CD4-positive, alpha-beta T cell treated with Interleukin-4 for 4 hours (primary cell): ENCODE results near the gene RIN1.
"Not testable (repeated sequence)": the region's sequence is repeated elsewhere in the genome, so short reads cannot be mapped to it uniquely, and the experiment has no call there.

ENCODE experiments used
- DNase-seq: peaks from one replicate; pipeline ENCODE4 v3.0.0-alpha.2; 2020

The RIN1 gene

GRCh38 chr11:66360406-66361073 lies 24.3 kb upstream of the RIN1 start:
- no peak for DNase-seq

GRCh38 chr11:66359662-66360087 lies 23.4 kb upstream of the RIN1 start:
- DNase-seq = no peak

GRCh38 chr11:66350560-66351235 lies 14.5 kb upstream of the RIN1 start:
- not testable (repeated sequence) for DNase-seq

- no peak for DNase-seq
These were observed 12.8 kb upstream of the RIN1 start for GRCh38 chr11:66349084-66349386.

GRCh38 chr11:66347425-66348276 lies 11.4 kb upstream of the RIN1 start, which contains the start of gene B4GAT1:
Gene B4GAT1 (minus strand): TSS chr11:66347629. CDS start chr11:66347545, 84 bp downstream.
- DNase-seq = peak; percentile 84

GRCh38 chr11:66346476-66347424 lies 10.5 kb upstream of the RIN1 start:
- no peak for DNase-seq

- no peak for DNase-seq
These were observed 9.0 kb upstream of the RIN1 start for GRCh38 chr11:66345316-66345649.

- peak; percentile 95 for DNase-seq
These were observed 8.5 kb upstream of the RIN1 start, which contains the start of gene BRMS1 for GRCh38 chr11:66344550-66345315. Gene BRMS1 (minus strand): TSS chr11:66345104. CDS start chr11:66342234, 2,870 bp downstream.

GRCh38 chr11:66343176-66343575 lies 6.9 kb upstream of the RIN1 start:
- no peak for DNase-seq

GRCh38 chr11:66341502-66342126 lies 5.4 kb upstream of the RIN1 start:
- no peak for DNase-seq

- no peak for DNase-seq
These were observed 4.6 kb upstream of the RIN1 start for GRCh38 chr11:66340596-66341501.

- no peak for DNase-seq
These were observed 3.7 kb upstream of the RIN1 start for GRCh38 chr11:66339686-66340483.

- DNase-seq = no peak
These were observed 3.0 kb upstream of the RIN1 start for GRCh38 chr11:66339162-66339675.

- no peak for DNase-seq
These were observed 2.3 kb upstream of the RIN1 start for GRCh38 chr11:66338276-66339161.

- no peak for DNase-seq
These were observed 1.1 kb upstream of the RIN1 start for GRCh38 chr11:66337103-66337899.

GRCh38 chr11:66335531-66336233 lies 552 bp downstream of the RIN1 start:
- DNase-seq = no peak
